Stimulated activated CD4-positive, alpha-beta T cell treated with anti-CD3 and anti-CD28 coated beads, Interleukin-15, amount 100 ng/mL, for 1 hour (primary cell): Measurements from ENCODE around the gene MMP2.

Source experiments
- DNase-seq, 2 donors: peaks; one replicate each; pipeline ENCODE4 v3.0.0-alpha.2; 2020; ENCODE audit warnings: low read depth in 1 of 2, low spot score in 1 of 2

The MMP2 gene

DNA sequence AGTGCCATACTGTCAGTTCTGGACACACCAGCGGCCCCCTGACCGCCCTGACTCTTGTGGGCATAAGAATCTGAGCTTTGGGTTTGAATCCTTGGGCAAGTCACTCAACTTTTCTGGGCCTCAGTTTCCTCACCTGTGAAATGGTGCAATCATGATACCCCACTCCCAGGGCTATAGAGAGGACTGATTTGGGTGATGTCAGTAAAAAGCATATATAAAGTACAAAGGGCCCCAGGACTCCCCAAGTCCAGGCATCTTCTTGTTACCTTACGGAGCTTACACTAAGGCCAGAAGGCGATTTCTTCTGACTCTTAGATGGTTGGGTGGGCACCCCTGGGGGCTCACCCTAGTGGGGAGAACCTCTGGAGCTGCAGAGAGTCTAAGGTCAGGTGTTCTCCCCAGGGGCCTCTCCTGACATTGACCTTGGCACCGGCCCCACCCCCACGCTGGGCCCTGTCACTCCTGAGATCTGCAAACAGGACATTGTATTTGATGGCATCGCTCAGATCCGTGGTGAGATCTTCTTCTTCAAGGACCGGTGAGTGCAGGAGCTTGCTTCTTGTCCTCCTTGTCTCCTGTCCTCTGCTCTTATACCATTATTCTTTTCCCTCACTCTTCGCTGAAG lies 13.9 kb downstream of the MMP2 start:
- no peak for DNase-seq

DNA sequence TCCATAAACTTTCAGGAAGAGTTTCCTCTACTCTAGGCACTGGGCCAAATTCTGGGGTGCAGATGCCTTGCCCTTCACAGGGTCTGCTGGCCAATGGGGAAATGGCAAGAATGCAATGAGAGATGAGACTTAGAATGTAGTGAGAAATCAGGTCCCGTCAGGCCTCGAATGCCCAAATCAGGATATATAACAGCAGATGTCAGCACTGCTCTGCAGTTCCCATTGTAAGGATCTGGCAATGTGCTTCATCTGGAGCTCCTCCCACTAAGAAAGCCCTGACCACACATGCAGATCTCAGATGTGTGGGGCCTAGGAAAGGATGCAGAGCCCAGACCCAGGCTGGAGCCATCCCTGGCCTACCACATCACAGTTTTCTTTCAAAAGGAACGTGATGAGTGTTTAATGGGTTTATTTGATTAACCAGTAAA lies 16.0 kb downstream of the MMP2 start:
- no peak for DNase-seq

DNA sequence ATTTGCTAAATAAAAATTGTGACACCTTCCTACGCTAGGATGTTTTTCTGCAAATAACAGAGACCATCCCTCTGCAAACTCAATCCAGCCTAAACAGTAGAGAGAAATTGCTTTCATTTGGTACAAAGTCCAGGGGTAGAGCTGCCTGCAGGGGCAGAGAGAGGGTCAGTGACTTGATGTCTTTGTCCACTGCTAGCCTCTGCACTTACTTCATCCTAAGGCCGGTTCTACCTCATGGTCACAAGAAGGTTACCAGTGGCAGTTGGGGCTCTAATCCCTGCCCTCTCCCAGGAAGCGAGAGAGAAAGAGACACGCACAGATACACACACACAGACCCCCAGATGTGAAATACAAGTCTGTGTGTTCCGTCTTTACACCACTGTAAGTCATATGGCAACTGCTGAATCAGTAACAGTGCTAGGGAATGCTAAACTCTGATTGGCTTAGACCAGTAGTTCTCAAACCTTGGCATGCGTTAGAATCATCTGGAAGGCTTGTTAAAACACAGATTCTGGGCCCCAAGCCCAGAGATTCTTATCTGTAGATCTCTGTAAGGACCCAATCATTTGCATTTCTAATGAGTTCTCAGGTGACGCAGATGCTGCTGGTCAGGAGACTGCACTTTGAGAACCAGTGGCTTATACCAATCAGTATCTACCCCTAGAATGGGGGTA lies 16.8 kb downstream of the MMP2 start:
- DNase-seq = no peak

DNA sequence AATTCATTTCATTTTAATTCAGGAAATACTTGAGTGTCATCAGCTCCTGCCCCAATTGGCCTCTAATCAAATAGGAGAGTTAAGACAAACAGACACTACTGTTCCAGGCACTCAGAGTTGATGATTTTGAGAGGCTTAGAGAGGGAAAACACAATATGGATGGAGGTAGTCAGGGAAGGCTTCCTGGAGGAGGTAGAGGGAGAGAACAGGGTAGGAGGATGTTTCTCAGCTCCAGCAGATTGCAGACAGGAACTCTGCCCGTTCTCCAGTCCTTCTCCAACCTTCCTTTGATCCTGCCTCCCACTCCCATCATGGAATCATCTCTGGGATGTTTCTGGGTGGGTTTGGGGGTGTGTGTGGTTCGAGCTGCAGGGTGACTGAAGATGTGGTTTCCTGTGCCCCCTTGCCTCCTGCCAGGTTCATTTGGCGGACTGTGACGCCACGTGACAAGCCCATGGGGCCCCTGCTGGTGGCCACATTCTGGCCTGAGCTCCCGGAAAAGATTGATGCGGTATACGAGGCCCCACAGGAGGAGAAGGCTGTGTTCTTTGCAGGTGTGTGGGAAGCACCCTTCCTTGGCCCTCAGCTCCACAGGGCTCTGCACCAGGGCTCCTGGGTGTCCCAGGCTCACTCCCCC lies 17.6 kb downstream of the MMP2 start:
- no peak for DNase-seq

DNA sequence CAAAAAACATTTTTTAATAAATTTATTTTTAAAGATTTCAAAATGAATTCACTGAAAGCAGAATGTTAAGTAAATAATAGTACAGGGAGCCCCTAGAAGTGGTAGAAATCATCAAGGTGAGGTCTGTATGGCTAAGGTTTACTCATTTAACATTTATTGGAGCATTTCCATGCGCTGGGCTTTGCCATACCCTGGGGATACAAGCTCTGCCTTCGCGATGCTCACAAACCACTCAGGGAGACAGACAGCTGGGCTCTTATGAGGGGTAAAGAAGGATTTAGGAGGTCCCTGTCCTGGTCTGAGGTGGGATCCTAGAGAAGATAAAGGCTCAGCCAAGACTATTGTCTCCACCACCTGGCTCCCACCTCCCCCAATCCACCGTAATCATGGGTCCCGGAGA lies 18.6 kb downstream of the MMP2 start:
- DNase-seq = no peak

DNA sequence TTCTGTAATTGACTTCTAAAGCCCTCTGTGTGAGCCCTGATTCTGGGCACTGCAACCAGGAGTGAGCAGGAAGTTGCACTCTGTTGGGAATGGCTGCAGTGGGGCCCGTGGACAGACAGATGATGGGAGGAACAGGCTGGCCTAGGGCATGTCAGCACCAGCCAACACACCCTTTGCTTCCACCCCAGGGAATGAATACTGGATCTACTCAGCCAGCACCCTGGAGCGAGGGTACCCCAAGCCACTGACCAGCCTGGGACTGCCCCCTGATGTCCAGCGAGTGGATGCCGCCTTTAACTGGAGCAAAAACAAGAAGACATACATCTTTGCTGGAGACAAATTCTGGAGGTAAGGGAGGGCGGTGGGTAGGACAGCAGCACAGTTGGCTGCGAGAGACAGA lies 19.1 kb downstream of the MMP2 start:
- no peak for DNase-seq

DNA sequence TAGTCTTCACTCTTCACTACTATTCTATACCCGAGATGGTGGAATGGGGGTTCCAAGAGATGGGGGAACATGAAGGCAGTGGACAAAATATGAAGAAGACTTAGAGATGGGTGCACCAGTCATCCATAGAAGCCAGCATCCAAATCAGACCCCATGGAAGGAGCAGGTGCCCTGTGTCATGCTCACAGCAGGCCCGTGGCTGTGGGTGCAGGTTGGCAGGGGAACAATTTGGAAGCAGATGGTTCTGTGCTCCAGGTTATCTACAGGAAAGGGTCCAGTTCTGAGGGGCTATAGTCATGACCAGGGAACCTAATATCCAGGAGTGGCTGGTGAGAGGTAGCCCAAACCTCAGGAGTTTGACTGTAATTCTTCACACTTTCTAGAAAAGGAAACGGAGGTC lies 20.3 kb downstream of the MMP2 start:
- no peak for DNase-seq

DNA sequence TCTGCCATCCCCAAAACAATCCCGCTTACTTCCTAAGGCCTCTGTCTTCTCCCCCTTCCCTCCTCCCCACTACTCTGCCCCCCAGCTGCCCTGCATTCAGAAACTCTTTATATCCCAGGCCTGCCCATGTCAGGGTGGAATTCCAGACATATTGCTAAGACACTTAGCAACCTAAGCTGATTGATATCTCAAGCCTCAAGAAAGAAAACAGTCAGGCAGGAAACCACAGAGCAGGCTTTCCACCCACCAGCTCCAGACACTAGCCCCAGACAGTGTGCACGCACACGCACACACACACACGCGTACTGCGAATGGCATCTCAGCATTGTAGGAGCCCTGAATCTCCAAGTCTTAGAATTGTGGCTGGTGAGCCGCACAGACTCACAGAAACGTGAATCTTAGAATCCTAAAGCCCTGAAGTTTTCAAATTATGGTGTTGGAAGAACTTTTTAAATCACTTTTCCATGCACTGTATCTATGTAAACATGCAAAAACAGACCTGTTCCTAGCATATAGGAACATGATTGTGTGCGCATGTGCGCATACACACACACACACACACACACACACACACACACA lies 21.0 kb downstream of the MMP2 start:
- DNase-seq = no peak

DNA sequence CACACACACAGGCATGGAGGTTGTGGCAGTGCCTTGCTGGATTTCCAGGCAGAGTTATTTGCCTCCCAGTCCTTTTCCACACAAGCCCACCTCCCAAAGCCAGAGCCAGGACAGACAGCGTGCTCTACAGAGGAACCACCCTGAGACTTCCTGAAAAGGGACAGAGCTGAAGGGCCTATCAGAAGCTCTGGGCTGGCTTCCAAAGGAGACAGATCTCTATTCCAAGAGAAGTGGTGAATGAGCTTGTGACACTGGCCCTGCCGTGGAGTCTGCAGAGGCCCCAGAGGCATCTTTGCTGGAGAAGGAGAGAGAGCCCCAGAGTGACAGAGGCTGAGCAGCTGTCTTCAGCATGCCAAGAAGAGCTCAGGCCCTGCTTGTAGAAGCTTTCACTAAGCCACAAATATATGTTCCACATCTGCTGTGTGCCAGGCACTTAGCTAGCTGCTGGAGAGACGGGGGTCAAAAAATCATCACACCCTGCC lies 21.6 kb downstream of the MMP2 start:
- DNase-seq = no peak

DNA sequence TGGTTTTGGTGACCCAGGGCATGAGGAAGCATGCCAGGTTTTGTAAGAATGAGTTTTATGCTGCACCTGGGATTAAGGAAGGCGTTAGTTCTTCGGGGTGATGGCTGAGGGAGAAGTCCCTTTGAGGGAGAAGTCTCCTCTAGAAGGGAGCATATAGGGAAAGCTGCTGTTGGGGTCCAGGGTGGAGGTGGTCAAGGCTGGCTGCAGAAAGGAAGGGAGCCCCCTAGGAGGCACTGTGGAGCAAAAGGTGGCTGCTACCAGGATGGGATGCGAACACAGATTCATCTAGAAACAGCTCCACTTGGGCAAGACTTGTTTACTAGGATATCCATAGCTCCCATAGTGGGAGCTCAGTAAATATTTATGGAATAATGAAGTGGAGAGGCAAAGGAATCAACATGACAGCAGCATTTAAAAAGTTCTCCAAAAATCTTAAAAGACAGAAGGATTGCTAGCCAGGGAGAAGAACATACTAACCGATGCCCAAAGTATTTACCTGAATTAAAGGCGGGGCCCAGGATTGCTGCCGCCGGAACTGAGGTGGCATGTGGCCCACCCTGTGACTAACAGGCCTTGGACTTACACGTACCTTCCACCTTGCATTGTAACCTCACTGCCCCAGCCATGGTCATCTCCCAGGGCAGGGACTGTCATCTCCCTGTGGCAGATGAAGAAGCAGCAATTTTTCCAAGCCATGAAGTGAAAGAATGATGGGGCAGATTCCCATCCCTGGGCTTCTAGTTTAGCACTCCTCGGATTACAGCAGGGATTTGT lies 22.7 kb downstream of the MMP2 start:
- no peak for DNase-seq

DNA sequence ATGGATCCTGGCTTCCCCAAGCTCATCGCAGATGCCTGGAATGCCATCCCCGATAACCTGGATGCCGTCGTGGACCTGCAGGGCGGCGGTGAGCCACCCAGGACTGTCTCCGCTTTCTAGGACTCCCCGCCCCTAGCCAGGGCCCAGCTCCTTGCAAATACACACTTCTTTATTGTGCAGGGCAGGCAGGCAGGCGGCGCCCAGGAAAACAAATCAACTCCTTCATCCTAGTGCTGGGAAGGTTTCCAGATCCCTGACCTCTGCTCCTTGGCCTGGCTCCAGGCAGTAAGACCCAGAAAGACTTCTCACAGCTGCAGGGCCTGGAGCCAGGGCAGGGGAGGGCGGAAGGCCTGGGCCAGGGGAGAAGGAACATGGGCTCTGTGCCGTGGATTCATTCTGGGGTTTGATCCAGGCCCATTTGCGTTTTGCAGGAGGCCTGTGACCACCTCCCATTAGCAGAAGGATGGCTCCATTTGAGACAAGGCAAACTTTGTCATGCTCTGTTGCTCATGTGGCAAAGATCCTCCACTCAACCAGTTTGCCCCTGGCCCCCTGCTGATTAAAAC lies 23.9 kb downstream of the MMP2 start:
- DNase-seq = no peak

DNA sequence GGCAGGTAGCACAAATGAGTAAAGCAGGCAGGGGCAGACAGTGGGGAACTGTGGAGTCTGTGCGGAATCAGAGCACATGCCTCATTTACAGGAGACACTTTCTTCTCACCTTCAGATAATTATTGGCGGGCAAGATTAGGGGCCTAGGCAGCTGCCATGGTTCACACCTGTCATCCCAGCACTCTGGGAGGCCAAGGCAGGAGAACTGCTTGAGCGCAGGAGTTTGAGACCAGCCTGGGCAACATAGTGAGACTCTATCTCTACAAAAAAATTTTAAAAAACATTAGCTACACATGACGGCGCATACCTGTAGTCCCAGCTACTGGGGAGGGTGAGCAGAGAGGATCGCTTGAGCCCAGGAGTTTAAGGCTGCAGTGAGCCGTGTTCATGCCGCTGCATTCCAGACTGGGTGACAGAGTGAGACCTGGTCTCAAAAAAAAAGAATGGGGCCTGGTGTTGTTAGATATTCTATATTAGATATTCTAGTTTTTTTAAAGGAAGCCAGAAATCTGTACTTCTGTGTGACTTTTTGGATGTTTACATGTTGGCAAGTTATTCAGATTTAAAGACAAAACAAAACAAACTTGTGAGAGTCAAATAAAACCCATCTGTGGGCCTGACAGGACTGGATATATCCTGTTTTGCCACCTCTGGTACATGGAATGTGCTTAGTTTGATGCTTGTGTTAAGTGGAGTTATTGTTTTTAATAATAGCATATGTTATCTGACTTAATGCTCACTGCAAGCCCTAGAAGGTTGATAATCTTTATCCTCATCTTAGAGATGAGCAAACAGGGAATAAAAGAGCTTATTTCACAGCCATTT lies 24.9 kb downstream of the MMP2 start:
- no peak for DNase-seq

DNA sequence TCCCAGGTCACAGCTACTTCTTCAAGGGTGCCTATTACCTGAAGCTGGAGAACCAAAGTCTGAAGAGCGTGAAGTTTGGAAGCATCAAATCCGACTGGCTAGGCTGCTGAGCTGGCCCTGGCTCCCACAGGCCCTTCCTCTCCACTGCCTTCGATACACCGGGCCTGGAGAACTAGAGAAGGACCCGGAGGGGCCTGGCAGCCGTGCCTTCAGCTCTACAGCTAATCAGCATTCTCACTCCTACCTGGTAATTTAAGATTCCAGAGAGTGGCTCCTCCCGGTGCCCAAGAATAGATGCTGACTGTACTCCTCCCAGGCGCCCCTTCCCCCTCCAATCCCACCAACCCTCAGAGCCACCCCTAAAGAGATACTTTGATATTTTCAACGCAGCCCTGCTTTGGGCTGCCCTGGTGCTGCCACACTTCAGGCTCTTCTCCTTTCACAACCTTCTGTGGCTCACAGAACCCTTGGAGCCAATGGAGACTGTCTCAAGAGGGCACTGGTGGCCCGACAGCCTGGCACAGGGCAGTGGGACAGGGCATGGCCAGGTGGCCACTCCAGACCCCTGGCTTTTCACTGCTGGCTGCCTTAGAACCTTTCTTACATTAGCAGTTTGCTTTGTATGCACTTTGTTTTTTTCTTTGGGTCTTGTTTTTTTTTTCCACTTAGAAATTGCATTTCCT lies 26.5 kb downstream of the MMP2 start:
- no peak for DNase-seq

DNA sequence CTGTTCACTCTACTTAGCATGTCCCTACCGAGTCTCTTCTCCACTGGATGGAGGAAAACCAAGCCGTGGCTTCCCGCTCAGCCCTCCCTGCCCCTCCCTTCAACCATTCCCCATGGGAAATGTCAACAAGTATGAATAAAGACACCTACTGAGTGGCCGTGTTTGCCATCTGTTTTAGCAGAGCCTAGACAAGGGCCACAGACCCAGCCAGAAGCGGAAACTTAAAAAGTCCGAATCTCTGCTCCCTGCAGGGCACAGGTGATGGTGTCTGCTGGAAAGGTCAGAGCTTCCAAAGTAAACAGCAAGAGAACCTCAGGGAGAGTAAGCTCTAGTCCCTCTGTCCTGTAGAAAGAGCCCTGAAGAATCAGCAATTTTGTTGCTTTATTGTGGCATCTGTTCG lies 27.1 kb downstream of the MMP2 start:
- no peak for DNase-seq

DNA sequence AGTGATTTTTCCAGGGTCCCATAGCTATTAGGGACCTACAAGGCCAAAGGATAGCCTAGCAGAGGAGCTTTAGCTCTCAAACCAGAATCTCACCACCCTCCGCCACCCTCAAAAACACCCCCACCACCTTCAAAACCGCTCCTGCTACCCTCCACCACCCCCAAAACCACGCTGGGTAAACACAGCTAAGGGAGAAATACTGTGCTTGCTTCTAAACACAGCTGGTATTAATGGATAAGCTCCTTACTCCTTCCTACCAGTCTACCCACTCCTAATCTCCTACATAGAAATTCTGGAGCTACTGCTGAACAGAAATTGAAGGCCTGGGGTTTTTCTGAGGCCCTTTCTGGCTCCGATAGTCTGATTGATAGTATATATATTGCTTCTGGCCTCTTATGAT lies 27.7 kb downstream of the MMP2 start:
- no peak for DNase-seq

DNA sequence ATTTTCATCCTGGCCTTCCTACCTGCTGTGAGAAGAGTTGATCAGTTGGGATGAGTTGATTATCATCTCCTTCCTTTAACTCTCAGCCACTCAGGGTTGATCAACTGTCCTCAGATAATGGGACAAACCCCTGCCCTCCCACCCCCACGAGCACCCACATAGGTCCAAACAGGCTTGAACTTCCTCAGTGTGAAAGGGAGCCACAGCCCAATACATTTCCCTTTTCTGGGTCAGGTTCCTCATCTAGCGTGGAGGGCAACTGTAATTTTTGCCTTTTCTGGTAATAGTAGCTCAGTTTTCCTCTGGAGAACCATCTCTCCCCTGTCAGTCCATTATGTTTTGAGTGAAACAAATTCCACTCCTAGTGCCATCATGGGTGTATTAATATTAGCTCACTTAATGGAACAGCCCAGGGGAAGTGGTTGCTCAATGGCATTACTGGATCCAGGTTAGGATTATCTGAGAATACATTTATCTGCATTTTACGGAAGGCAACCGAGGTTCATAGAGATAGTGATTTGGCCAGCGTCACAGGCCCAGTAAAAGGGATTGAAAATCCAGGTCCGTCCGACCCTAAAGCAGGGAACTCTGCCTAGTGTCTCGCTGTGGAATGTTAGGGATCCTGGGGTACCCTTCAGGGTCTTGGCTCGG lies 29.4 kb downstream of the MMP2 start:
- DNase-seq = no peak

DNA sequence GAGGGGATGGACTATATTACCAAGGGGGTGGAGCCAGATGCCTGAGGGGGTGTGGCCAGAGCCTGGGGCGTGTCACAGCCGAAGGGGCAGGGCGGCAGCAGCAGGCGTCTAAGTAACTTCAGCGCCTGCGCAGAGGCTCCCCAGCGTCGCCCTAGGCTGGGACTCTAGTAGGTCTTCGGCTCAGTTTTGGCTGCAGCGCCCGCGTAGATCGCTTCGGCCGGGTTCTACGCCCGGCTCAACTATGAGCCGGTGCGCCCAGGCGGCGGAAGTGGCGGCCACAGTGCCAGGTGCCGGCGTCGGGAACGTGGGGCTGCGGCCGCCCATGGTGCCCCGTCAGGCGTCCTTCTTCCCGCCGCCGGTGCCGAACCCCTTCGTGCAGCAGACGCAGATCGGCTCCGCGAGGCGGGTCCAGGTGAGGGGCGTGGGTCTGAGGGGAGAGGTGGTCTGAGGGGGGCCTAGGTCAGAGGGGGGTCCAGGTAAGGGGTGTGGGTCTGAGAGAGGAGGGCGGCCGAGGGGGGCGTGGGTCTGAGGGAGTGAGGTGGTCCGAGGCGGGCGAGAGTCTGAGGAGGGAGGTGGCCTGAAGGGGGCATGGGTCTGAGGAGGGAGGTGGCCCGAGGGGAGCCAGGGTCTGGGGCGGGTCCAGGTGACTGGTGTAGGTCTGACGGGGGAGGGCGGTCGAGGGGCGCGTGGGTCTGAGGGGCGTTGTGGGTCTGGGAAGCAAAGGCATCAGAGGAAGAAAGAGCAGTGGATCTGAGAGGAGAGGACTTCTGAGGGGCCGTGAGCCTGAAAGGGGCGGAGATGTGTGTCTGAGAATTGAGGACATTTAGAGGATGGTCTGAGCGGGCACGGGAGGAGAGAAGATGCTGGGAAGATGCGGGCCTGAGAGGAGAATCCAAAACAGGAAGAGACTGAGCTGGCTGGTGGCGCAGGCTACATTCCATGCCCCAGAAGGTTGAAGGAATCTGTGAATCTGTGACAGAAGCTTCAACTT lies 30.2 kb downstream of the MMP2 start, which contains the start of gene LPCAT2:
Gene LPCAT2, plus strand, starts transcription at position 132 of the 991 bp plus-strand sequence. Its CDS starts 110 bp downstream, at position 242.
- DNase-seq = peak in 1 of 2 donors; percentile 15
